ENCODE data around the gene LRRC43. TPM values are rescaled to one million over a fixed set of nuclear protein-coding genes. Genes with fewer than 3 reads are reported as not detected.
"Not testable (repeated sequence)": the region's sequence is repeated elsewhere in the genome, so short reads cannot be mapped to it uniquely, and the experiment has no call there.

Gene LRRC43
- total and polyA plus RNA-seq, 5 experiments from 2014 or later = 0.29 TPM; not detected in 4

- ATAC-seq (no peak), DNase-seq (no peak)
- Mint-ChIP-seq H3K36me3 (peaks cover 0 to 5% (median 0%) of the 10 kb centered on the region in 3 donors), H3K27me3 (no peaks in the 10 kb centered on the region), H3K27ac (peak overlapping the region in 1 of 10 donors; percentile 76), H3K4me3 (peak overlapping the region in 2 of 10 donors; percentile 33 to 45), H3K9me3 (no peaks in the 10 kb centered on the region), H3K4me1 (peaks cover 2 to 17% (median 13%) of the 10 kb centered on the region in 4 donors)
- POLR2A ChIA-PET = no interaction called here
Measured at GRCh38 chr12:122162976-122163375, 19.9 kb upstream of the LRRC43 start.

- Mint-ChIP-seq H3K27me3 (no peaks in the 10 kb centered on the region), H3K4me3 (peak overlapping the region in 2 of 10 donors; percentile 29 to 50), H3K4me1 (peaks cover 2 to 16% (median 11%) of the 10 kb centered on the region in 4 donors), H3K27ac (peak overlapping the region in 3 of 10 donors; percentile 29 to 83 (median 41)), H3K36me3 (no peaks in the 10 kb centered on the region), H3K9me3 (no peaks in the 10 kb centered on the region)
- no peak for ATAC-seq
- POLR2A ChIA-PET = interaction anchor here (0.6 to 0.7 kb wide), 3 partner anchors 23 to 789 kb away, joined by 4 to 6 read pairs (median 5); no protein-coding TSS in a partner anchor
- DNase-seq = no peak
Measured at GRCh38 chr12:122166422-122167349, 16.2 kb upstream of the LRRC43 start.

GRCh38 chr12:122167356-122167925 lies 15.5 kb upstream of the LRRC43 start:
- DNase-seq = no peak
- POLR2A ChIA-PET = no interaction called here
- H3K27me3 Mint-ChIP-seq = no peaks in the 10 kb centered on the region
- ATAC-seq = no peak
- H3K4me3 Mint-ChIP-seq = peak overlapping the region in 1 of 10 donors; percentile 50
- no peaks in the 10 kb centered on the region for H3K9me3 Mint-ChIP-seq
- H3K36me3 Mint-ChIP-seq = no peaks in the 10 kb centered on the region
- peak overlapping the region in 1 of 10 donors; percentile 83 for H3K27ac Mint-ChIP-seq
- H3K4me1 Mint-ChIP-seq = peaks cover 0 to 10% (median 4%) of the 10 kb centered on the region in 4 donors

GRCh38 chr12:122168492-122168891 lies 14.4 kb upstream of the LRRC43 start:
- Mint-ChIP-seq H3K27me3 (no peaks in the 10 kb centered on the region), H3K4me1 (peaks cover 0 to 4% (median 0%) of the 10 kb centered on the region in 4 donors), H3K9me3 (no peaks in the 10 kb centered on the region), H3K36me3 (no peaks in the 10 kb centered on the region), H3K4me3 (no peak overlapping the region), H3K27ac (no peak overlapping the region)
- no peak for DNase-seq
- no peak for ATAC-seq
- POLR2A ChIA-PET = interaction anchor here (0.6 kb wide), 1 partner anchor 1627 kb away, joined by 3 read pairs; no protein-coding TSS in a partner anchor

- no peak overlapping the region for H3K27ac Mint-ChIP-seq
Measured at GRCh38 chr12:122171399-122171798, 11.5 kb upstream of the LRRC43 start.

GRCh38 chr12:122172262-122172939 lies 10.5 kb upstream of the LRRC43 start:
- no peaks in the 10 kb centered on the region for H3K36me3 Mint-ChIP-seq
- DNase-seq (no peak), ATAC-seq (no peak)
- no peak overlapping the region for H3K4me3 Mint-ChIP-seq
- POLR2A ChIA-PET = no interaction called here
- H3K27me3 Mint-ChIP-seq = peaks cover 0 to 3% (median 0%) of the 10 kb centered on the region in 5 donors
- no peak overlapping the region for H3K27ac Mint-ChIP-seq
- H3K4me1 Mint-ChIP-seq = no peaks in the 10 kb centered on the region
- H3K9me3 Mint-ChIP-seq = no peaks in the 10 kb centered on the region

More at GRCh38 chr12:122171399-122171798, 11.5 kb upstream of the LRRC43 start:
- H3K36me3 Mint-ChIP-seq = no peaks in the 10 kb centered on the region
- POLR2A ChIA-PET = interaction anchor here (0.7 kb wide), 1 partner anchor 126 kb away, joined by 3 read pairs; no protein-coding TSS in a partner anchor
- H3K27me3 Mint-ChIP-seq = peaks cover 0 to 3% (median 0%) of the 10 kb centered on the region in 5 donors
- DNase-seq (no peak), ATAC-seq (no peak)
- no peaks in the 10 kb centered on the region for H3K9me3 Mint-ChIP-seq
- H3K4me1 Mint-ChIP-seq = peaks cover 0 to 2% (median 0%) of the 10 kb centered on the region in 4 donors
- no peak overlapping the region for H3K4me3 Mint-ChIP-seq

- Mint-ChIP-seq H3K36me3 (no peaks in the 10 kb centered on the region), H3K9me3 (no peaks in the 10 kb centered on the region), H3K4me3 (no peak within 1 kb of the TSS), H3K27me3 (peaks cover 0 to 5% (median under 1%) of the 10 kb centered on the region in 5 donors), H3K27ac (no peak within 1 kb of the TSS), H3K4me1 (no peaks in the 10 kb centered on the region)
- DNase-seq (no peak), ATAC-seq (no peak)
- POLR2A ChIA-PET = no interaction called here
Measured at GRCh38 chr12:122174155-122174845, 8.6 kb upstream of the LRRC43 start, which contains the start of gene IL31. Gene IL31, minus strand, starts transcription at chr12:122174221. Its CDS starts 49 bp downstream, at chr12:122174172.

GRCh38 chr12:122176473-122176872 lies 6.5 kb upstream of the LRRC43 start:
- H3K4me3 Mint-ChIP-seq, H3K4me1 Mint-ChIP-seq, DNase-seq, H3K9me3 Mint-ChIP-seq, H3K27ac Mint-ChIP-seq, POLR2A ChIA-PET, H3K27me3 Mint-ChIP-seq, H3K36me3 Mint-ChIP-seq, ATAC-seq: not testable (repeated sequence)

- peak in 1 of 2 donors; percentile 11 for ATAC-seq
- POLR2A ChIA-PET = interaction anchor here (1.0 kb wide), 1 partner anchor 22 kb away, joined by 3 read pairs; no protein-coding TSS in a partner anchor
- no peaks in the 10 kb centered on the region for H3K36me3 Mint-ChIP-seq
Measured at GRCh38 chr12:122183588-122183940, 641 bp downstream of the LRRC43 start.

GRCh38 chr12:122184517-122184916 lies 1.6 kb downstream of the LRRC43 start:
- H3K4me3 Mint-ChIP-seq = peak overlapping the region in 8 of 10 donors; percentile 3 to 81 (median 59)
- H3K27ac Mint-ChIP-seq = peak overlapping the region in 3 of 10 donors; percentile 53 to 81 (median 67)
- no peaks in the 10 kb centered on the region for H3K9me3 Mint-ChIP-seq
- ATAC-seq (peak in 1 of 2 donors; percentile 13), DNase-seq (no peak)
- H3K27me3 Mint-ChIP-seq = peaks cover 0 to 14% (median 3%) of the 10 kb centered on the region in 5 donors
- POLR2A ChIA-PET = no interaction called here
- peaks cover 4 to 17% (median 14%) of the 10 kb centered on the region in 4 donors for H3K4me1 Mint-ChIP-seq
- H3K36me3 Mint-ChIP-seq = no peaks in the 10 kb centered on the region

More at GRCh38 chr12:122183588-122183940, 641 bp downstream of the LRRC43 start:
- no peak for DNase-seq
- Mint-ChIP-seq H3K27me3 (peaks cover 0 to 14% (median 3%) of the 10 kb centered on the region in 5 donors), H3K9me3 (no peaks in the 10 kb centered on the region), H3K27ac (no peak overlapping the region), H3K4me3 (peak overlapping the region in 9 of 10 donors; percentile 10 to 81 (median 61)), H3K4me1 (peaks cover 4 to 17% (median 14%) of the 10 kb centered on the region in 4 donors)

- Mint-ChIP-seq H3K4me3 (peak overlapping the region in 2 of 10 donors; percentile 48 to 81), H3K9me3 (no peaks in the 10 kb centered on the region), H3K27me3 (peaks cover 0 to 14% (median 3%) of the 10 kb centered on the region in 5 donors), H3K4me1 (peaks cover 4 to 17% (median 14%) of the 10 kb centered on the region in 4 donors), H3K36me3 (no peaks in the 10 kb centered on the region), H3K27ac (peak overlapping the region in 1 of 10 donors; percentile 3)
- ATAC-seq (no peak), DNase-seq (no peak)
- POLR2A ChIA-PET = no interaction called here
Measured at GRCh38 chr12:122185079-122185478, 2.2 kb downstream of the LRRC43 start.
